ENCODE measurements around the gene JKAMP.

DNA sequence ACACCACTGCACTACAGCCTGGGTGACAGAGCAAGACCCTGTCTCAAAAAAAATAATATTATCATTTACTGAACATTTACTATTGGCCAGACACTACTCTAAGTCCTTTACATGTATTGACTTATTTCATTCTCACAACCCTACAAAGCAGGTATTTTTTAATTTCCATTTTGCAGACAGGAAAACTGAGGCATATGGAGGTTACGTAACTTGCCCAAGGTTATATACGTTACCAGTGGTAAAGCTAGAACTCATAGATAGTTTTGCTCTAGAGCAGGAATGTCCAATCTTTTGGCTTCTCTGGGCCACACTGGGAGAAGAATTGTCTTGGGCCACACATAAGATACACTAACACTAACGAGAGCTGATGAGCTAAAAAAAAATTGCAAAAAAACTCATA lies 5.8 kb upstream of the JKAMP start:
- TF ChIP-seq CTCF (IDR thresholded peaks at IDR 0.05; ENCODE audit: low read length) (no peak), EZH2 (optimal IDR thresholded peaks at IDR 0.05; ENCODE audit: low read depth, low read length) (no peak)
